B cell (primary cell): Measurements from ENCODE around the gene JMJD1C. TPM values are rescaled to one million over a fixed set of nuclear protein-coding genes. Genes with fewer than 3 reads are reported as not detected.

ENCODE experiments used
- ATAC-seq: fragments of 200-7000 bp; cut with Tn5 transposase; one replicate; pipeline ENCODE4 v1.10.0; 2021; ENCODE audit warnings: low read depth, mild to moderate bottlenecking, moderate number of reproducible peaks, moderate library complexity
- CTCF ChIA-PET: fragments of 350-600 bp; sonication (Branson Sonifier 250); formaldehyde crosslinking; loops from one replicate; lab custom pipeline; 2021; ENCODE audit warnings: antibody characterized with exemption, inconsistent platforms; lab: Charles Lee
- POLR2A ChIA-PET: fragments of 350-600 bp; sonication (Branson Sonifier 250); formaldehyde crosslinking; loops from one replicate; lab custom pipeline; 2021; ENCODE audit warnings: antibody characterized with exemption; lab: Charles Lee
- DNase-seq: peaks from one replicate; pipeline ENCODE4 v3.0.0; 2013
- H2AFZ ChIP-seq: 2 replicates; pipeline ENCODE4 v1.6.1; 2012; ENCODE audit warnings: mild to moderate bottlenecking, low read depth, low read length; ENCODE audit not compliant: insufficient read depth, poor library complexity, severe bottlenecking
- H3K27ac ChIP-seq, 2 donors: 1 replicate in 1 of 2; 2 replicates in 1 of 2; pipeline ENCODE4 v1.5.1; 2012 to 2013; ENCODE audit warnings: low read length in 2 of 2, mild to moderate bottlenecking in 2 of 2, moderate library complexity in 1 of 2
- H3K27me3 ChIP-seq, 4 experiments: fragments of 200-600 bp in 1 of 4; sonication (generic) in 1 of 4; replicated peaks in 1 of 4; 1 replicate in 2 of 4; 2 replicates in 2 of 4; pipeline versions ENCODE4 v1.6.1 to v1.7.0; 2013 to 2016; ENCODE audit warnings: low read length in 3 of 4, mild to moderate bottlenecking in 2 of 4, mixed read lengths in 1 of 4, moderate library complexity in 1 of 4; ENCODE audit not compliant: insufficient read depth in 4 of 4, control insufficient read depth in 3 of 4; ENCODE audit errors: control extremely low read depth in 1 of 4
- H3K36me3 ChIP-seq, 2 experiments: replicated peaks in 1 of 2; 1 replicate in 1 of 2; 2 replicates in 1 of 2; pipeline versions ENCODE4 v1.6.1 to v1.7.1; 2013; ENCODE audit warnings: low read length in 1 of 2; ENCODE audit not compliant: insufficient read depth in 2 of 2, control insufficient read depth in 1 of 2; ENCODE audit errors: control extremely low read depth in 1 of 2, extremely low read depth in 1 of 2
- H3K4me1 ChIP-seq, 2 donors: fragments of 200-600 bp in 1 of 2; sonication (generic) in 1 of 2; 1 replicate in 1 of 2; 2 replicates in 1 of 2; pipeline versions ENCODE4 v1.5.1 to v1.6.1; 2013 to 2017; ENCODE audit warnings: low read length in 2 of 2; ENCODE audit not compliant: control insufficient read depth in 2 of 2, insufficient read depth in 2 of 2
- H3K4me2 ChIP-seq: replicated peaks from 2 replicates; pipeline ENCODE3; 2012; ENCODE audit warnings: mild to moderate bottlenecking, low read depth, low read length; ENCODE audit not compliant: poor library complexity, severe bottlenecking
- H3K4me3 ChIP-seq, 5 experiments: fragments of 200-600 bp in 1 of 5; sonication (generic) in 1 of 5; 1 replicate in 3 of 5; 2 replicates in 2 of 5; pipeline versions ENCODE4 v1.5.1 to v1.7.0; 2011 to 2016; ENCODE audit warnings: low read length in 4 of 5, mild to moderate bottlenecking in 4 of 5, low read depth in 2 of 5, control low read depth in 1 of 5, moderate library complexity in 1 of 5; ENCODE audit not compliant: insufficient read depth in 1 of 5; ENCODE audit errors: control extremely low read depth in 1 of 5, extremely low read depth in 1 of 5
- H3K79me2 ChIP-seq: fragments of 200-600 bp; sonication (generic); one replicate; pipeline ENCODE4 v1.6.0; 2016; ENCODE audit warnings: low read length; ENCODE audit not compliant: control insufficient read depth, insufficient read depth
- H3K9ac ChIP-seq: fragments of 200-600 bp; sonication (generic); 2 replicates; pipeline ENCODE4 v1.6.1; 2017; ENCODE audit warnings: mild to moderate bottlenecking, low read length, moderate library complexity
- H3K9me3 ChIP-seq, 3 donors: one replicate each; pipeline versions ENCODE4 v1.6.1 to v1.7.1; 2013; ENCODE audit warnings: low read length in 2 of 3; ENCODE audit not compliant: control insufficient read depth in 2 of 3, insufficient read depth in 1 of 3; ENCODE audit errors: control extremely low read depth in 1 of 3
- H4K20me1 ChIP-seq: 2 replicates; pipeline ENCODE4 v1.6.0; 2012; ENCODE audit warnings: mild to moderate bottlenecking, low read length; ENCODE audit not compliant: insufficient read depth, control insufficient read depth, poor library complexity, severe bottlenecking
- H3K27ac Mint-ChIP-seq: one replicate; pipeline ENCODE4 v1.8.0; 2021; ENCODE audit warnings: mixed read lengths
- H3K27me3 Mint-ChIP-seq: one replicate; pipeline ENCODE4 v1.8.0; 2021; ENCODE audit warnings: mixed read lengths
- H3K4me1 Mint-ChIP-seq: one replicate; pipeline ENCODE4 v1.8.0; 2021; ENCODE audit warnings: mixed read lengths
- H3K4me3 Mint-ChIP-seq: one replicate; pipeline ENCODE4 v1.8.0; 2021; ENCODE audit warnings: mixed read lengths
- H3K9me3 Mint-ChIP-seq: one replicate; pipeline ENCODE4 v1.8.0; 2022; ENCODE audit warnings: mixed read lengths; ENCODE audit not compliant: insufficient read depth
- CTCF ChIP-seq: fragments of 200-600 bp; IDR thresholded peaks from one replicate; pipeline ENCODE4 v1.8.0; 2022; ENCODE audit warnings: antibody characterized with exemption, mild to moderate bottlenecking
- EZH2 ChIP-seq: IDR thresholded peaks from 2 replicates; pipeline ENCODE4 v1.6.1; 2012; ENCODE audit warnings: borderline replicate concordance, low read depth, mild to moderate bottlenecking, moderate library complexity, low read length; ENCODE audit not compliant: insufficient read depth, poor library complexity, severe bottlenecking
- WGBS: methylation state at CpG from one replicate; pipeline ENCODE4 v1.1.5; 2013; ENCODE audit warnings: missing lambda C conversion rate; ENCODE audit not compliant: insufficient coverage; 5-methylcytosine and 5-hydroxymethylcytosine counted together
- intact Hi-C: fragments of 100-400 bp; cut with micrococcal nuclease; formaldehyde crosslinking; loops from one replicate; pipeline ENCODE4 v1.10.0; 2022
- polyA plus RNA-seq: library from polyadenylated mRNA; depleted of rRNA; stranded (reverse); fragments of >200 nt; gene quantifications from 2 replicates; pipeline ENCODE4 v1.2.3, GENCODE V29; 2012
- total RNA-seq, 2 donors: library from RNA; stranded (reverse); fragments of 120-200 nt in 1 of 2; gene quantifications; 1 replicate in 1 of 2; 2 replicates in 1 of 2; pipeline versions ENCODE4 v1.2.3 to v1.2.4, GENCODE V29; 2013 to 2022

JMJD1C gene
- total and polyA plus RNA-seq, 2 donors (not counting 1 experiment from before 2014, with no cell fraction given) = 81.8 to 235 TPM

GRCh38 chr10:63427013-63427412 lies 38.8 kb downstream of the JMJD1C start:
- H3K27ac Mint-ChIP-seq = no peak overlapping the region
- H3K9me3 Mint-ChIP-seq = no peaks in the 10 kb centered on the region
- intact Hi-C loops = no loop called here
- DNase-seq = no peak
- H3K9ac ChIP-seq = no peak overlapping the region
- peaks cover 0 to 2% of the 10 kb centered on the region in 2 experiments for H3K36me3 ChIP-seq
- ChIA-PET CTCF (no interaction called here), POLR2A (no interaction called here)
- H3K27me3 ChIP-seq = no peaks in the 10 kb centered on the region
- H3K4me3 ChIP-seq = no peak overlapping the region
- H2AFZ ChIP-seq = no peak overlapping the region
- H3K27me3 Mint-ChIP-seq = no peaks in the 10 kb centered on the region
- no peak overlapping the region for H3K4me2 ChIP-seq
- H3K9me3 ChIP-seq = no peaks in the 10 kb centered on the region
- TF ChIP-seq EZH2 (no peak), CTCF (no peak)
- H3K27ac ChIP-seq = no peak overlapping the region
- no peak overlapping the region for H3K4me3 Mint-ChIP-seq
- WGBS = over 99% methylated on average over 15 of the region's 19 CpGs
- H4K20me1 ChIP-seq = peaks cover 6% of the 10 kb centered on the region
- peaks cover 3% of the 10 kb centered on the region in 2 donors for H3K4me1 ChIP-seq
- no peak for ATAC-seq
- peaks cover 70% of the 10 kb centered on the region for H3K79me2 ChIP-seq
- H3K4me1 Mint-ChIP-seq = peaks cover 26% of the 10 kb centered on the region

- CTCF ChIA-PET = no interaction called here
- no peak for TF ChIP-seq CTCF
- no peak for TF ChIP-seq EZH2
These were observed 40.3 kb downstream of the JMJD1C start for GRCh38 chr10:63425512-63425911.

More at GRCh38 chr10:63425512-63425911, 40.3 kb downstream of the JMJD1C start:
- no peaks in the 10 kb centered on the region for H3K27me3 Mint-ChIP-seq
- no peak for DNase-seq
- no peak for ATAC-seq
- Histone ChIP-seq H4K20me1 (peaks cover 6% of the 10 kb centered on the region), H3K4me1 (peaks cover 12 to 13% of the 10 kb centered on the region in 2 donors), H3K4me3 (no peak overlapping the region), H3K27ac (no peak overlapping the region), H3K9ac (no peak overlapping the region), H3K9me3 (no peaks in the 10 kb centered on the region), H2AFZ (no peak overlapping the region), H3K27me3 (no peaks in the 10 kb centered on the region), H3K79me2 (peaks cover 64% of the 10 kb centered on the region), H3K4me2 (no peak overlapping the region), H3K36me3 (peaks cover 0 to 2% of the 10 kb centered on the region in 2 experiments)
- POLR2A ChIA-PET = no interaction called here
- H3K9me3 Mint-ChIP-seq = no peaks in the 10 kb centered on the region
- intact Hi-C loops = no loop called here
- no peak overlapping the region for H3K4me3 Mint-ChIP-seq
- no CpG with 5 or more reads among the region's 5 CpGs for WGBS
- no peak overlapping the region for H3K27ac Mint-ChIP-seq
- H3K4me1 Mint-ChIP-seq = peaks cover 29% of the 10 kb centered on the region
